ENCODE measurements around the gene ZPBP2.

The ZPBP2 gene

GRCh38 chr17:39915559-39915958, 47.6 kb downstream of the ZPBP2 start:
- no peak for FAIRE-seq

DNA sequence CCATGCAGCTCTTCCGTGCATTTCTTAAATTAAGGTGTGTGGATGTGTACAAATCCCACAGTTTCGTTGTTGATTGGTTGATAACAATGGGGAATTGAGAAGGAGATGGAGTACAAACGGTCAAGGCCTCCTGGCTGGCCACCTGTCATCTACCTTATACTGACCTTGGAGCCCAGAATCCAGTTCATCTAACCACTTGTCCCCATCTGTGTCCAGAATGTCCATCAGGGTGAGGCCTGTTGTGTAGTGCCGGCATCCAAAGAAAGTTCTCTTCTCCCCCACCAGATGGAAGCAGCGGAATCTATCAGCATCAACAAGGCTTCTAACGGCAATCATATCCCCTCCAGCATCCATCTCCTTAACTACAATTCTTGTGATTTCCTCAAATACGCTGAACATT, 48.9 kb downstream of the ZPBP2 start:
- no peak for FAIRE-seq

DNA sequence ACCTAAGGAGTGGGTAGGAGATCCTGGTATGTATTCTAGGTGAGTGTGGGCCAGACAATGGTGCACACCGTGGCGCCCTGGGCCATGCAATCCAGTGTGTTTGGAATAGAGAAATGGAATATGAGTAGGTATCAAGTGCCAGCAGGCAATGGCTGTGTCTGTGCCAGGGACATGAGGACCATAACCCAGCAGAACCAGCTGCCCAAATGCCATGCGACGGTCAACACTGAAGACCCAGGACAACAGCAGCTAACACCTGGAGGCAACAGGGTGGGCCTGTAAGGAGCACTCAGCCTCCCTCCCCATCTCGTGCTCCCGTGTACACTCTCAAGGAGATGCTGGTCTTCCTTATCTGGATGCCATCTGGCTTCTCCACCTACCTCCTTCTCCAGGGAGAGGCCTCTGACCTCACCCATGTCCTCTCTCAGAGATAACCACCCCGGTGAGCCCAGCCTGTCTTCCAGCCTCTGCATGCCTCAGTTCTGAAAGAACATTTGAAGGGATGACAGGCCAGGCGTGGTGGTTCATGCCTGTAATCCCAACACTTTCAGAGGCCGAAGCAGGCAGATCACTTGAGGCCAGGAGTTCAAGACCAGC, 51.2 kb downstream of the ZPBP2 start:
- FAIRE-seq = no peak

- FAIRE-seq = no peak
Observed at GRCh38 chr17:39920218-39921210, 52.5 kb downstream of the ZPBP2 start.

GRCh38 chr17:39921323-39921722, 53.3 kb downstream of the ZPBP2 start:
- FAIRE-seq = no peak

DNA sequence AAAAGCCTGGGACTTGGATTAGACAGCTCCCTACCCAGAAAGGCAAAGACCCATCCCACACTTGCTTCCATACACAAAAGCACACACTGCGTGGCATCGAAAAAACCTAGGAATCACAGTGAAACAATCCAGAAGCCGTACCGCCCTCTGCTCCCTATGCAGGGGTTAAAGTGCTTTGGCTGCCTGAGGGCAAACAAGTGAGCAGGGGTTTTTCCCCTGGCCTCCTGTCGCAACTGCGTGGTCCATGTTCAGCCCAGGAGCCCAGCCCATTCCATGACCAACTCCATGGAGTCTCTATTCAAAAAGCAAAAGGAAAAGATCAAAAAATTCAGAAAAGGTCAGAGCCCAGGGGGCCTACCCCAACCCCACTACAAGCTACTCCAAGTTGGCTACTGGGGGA, 54.0 kb downstream of the ZPBP2 start:
- FAIRE-seq = no peak

DNA sequence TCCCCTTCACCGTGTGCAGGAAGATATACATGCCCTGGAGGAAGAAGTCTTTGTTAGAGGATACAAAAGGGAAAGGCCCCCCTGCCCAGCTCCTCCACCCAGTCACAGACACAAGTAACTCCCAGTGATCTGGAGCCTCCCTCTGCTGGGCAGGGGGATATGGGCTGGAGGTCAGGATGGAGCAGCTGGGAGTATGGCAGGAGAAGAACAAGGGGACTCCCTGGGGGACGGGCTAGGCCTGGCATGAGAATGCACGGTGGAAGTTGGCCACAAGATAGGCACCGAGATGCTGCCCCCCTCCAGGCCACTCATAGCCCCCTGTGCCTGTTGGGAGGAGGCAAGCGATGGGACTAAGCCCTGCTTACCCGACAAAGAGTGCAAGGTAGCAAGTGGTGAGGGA, 55.2 kb downstream of the ZPBP2 start:
- no peak for FAIRE-seq

- FAIRE-seq = no peak
Observed at GRCh38 chr17:39923836-39924690, 56.1 kb downstream of the ZPBP2 start.

- FAIRE-seq = no peak
Observed at GRCh38 chr17:39924691-39925055, 56.7 kb downstream of the ZPBP2 start.

- no peak for FAIRE-seq
Observed at GRCh38 chr17:39925282-39926134, 57.5 kb downstream of the ZPBP2 start.

DNA sequence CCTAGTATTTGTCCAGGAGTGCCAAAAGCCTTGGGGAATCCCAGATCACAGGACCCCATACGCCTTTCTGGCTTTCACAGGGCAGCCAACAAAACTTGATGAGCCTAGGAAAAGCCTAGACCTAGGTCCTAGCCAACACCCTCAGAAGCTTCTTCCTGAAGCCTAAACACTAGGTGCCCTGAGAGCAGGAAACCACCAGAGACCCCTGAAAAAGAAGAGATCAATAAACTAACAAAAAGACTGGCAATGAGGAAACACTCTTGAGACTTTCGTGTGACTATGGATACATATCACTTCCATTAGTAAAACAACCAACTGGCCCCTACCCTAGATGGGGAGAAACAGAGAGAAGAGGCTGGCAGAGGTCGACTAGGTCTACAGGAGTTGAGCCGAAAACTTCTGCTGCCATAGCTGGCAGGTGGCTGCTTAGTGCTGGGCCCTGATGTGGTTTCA, 58.2 kb downstream of the ZPBP2 start:
- no peak for FAIRE-seq

DNA sequence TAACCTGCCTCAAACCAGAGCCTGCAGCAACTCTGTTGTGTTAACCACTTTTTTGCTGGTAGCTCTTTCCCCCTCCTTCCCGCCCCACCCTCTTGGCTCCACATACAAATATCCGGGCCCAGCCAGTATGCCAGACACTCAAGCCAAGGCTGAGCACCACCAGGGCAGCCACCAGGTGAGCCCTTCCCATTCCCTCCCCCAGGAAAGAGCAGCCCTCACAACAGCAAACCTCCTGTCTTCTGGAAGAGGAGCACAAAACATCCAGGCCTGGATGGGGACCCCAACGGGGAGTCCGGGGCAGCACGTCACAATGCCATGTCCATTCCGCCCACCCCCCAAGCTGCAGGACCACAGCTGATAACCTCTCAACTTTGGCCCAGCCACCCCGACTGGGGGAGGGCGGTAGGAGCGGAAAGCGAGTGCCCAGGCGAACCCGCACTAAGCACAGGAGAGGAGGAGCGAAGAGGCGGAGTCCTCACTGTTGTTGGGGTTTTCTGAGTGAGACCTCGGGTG, 58.6 kb downstream of the ZPBP2 start:
- FAIRE-seq = no peak

All from A204.1 (cell line).